Activated naive CD4-positive, alpha-beta T cell treated with Interleukin-2 at 50 U/mL for 16 hours (primary cell): ENCODE results near the gene DENND5A.

Source experiments
- DNase-seq: peaks from one replicate; pipeline ENCODE4 v3.0.0-alpha.2; 2020

DENND5A gene

GRCh38 chr11:9092853-9093778, 172.0 kb downstream of the DENND5A start:
- no peak for DNase-seq

- DNase-seq, result no peak
Measured at GRCh38 chr11:9092072-9092471, 173.1 kb downstream of the DENND5A start.

- DNase-seq, result no peak
Measured at GRCh38 chr11:9091044-9091922, 173.9 kb downstream of the DENND5A start, which contains the start of gene SCUBE2. Gene SCUBE2, minus strand, starts transcription at chr11:9091599. Its CDS starts 71 bp downstream, at chr11:9091528.

- no peak for DNase-seq
Measured at GRCh38 chr11:9090488-9091043, 174.6 kb downstream of the DENND5A start.

- no peak for DNase-seq
Measured at GRCh38 chr11:9089636-9090035, 175.5 kb downstream of the DENND5A start.

- DNase-seq, result no peak
Measured at GRCh38 chr11:9089061-9089460, 176.1 kb downstream of the DENND5A start.
